Measurements from ENCODE around the gene RAI1.

- TF ChIP-seq HDGF (IDR thresholded peaks at IDR 0.05; ENCODE audit: borderline replicate concordance) (no peak), L3MBTL2 (conservative IDR thresholded peaks at IDR 0.05) (no peak), SP1 (IDR thresholded peaks at IDR 0.05) (no peak), BHLHE40 (IDR thresholded peaks at IDR 0.05; ENCODE audit: borderline replicate concordance) (no peak), ELF4 (IDR thresholded peaks at IDR 0.05) (no peak), PKNOX1 (IDR thresholded peaks at IDR 0.05) (no peak), FOXA1 (IDR thresholded peaks at IDR 0.05) (no peak), CTBP1 (IDR thresholded peaks at IDR 0.05; ENCODE audit: borderline replicate concordance) (no peak), FOXM1 (IDR thresholded peaks at IDR 0.05; ENCODE audit: borderline replicate concordance) (no peak), FOXK2 (IDR thresholded peaks at IDR 0.05) (no peak)
Observed at GRCh38 chr17:17757391-17757791, 76.1 kb downstream of the RAI1 start.

Measured in HEK293T (cell line).